HL-60 (cell line): ENCODE results near the gene PRR4.

Experiments
- DNase-seq, 2 experiments: peaks; one replicate each; pipeline ENCODE4 v3.0.0-alpha.2; 2010 to 2020; ENCODE audit warnings: low read depth in 1 of 2, low spot score in 1 of 2
- H3K27ac ChIP-seq: fragments of 250-450 bp; sonication (Bioruptor Pico); replicated peaks from 2 replicates; pipeline ENCODE4 v1.5.1; 2020; ENCODE audit warnings: mild to moderate bottlenecking, moderate library complexity
- H3K27me3 ChIP-seq: fragments of 250-450 bp; sonication (Bioruptor Pico); 2 replicates; pipeline ENCODE4 v1.5.1; 2021; ENCODE audit warnings: mild to moderate bottlenecking, moderate library complexity; ENCODE audit not compliant: insufficient read depth, poor library complexity, severe bottlenecking
- H3K4me3 ChIP-seq: replicated peaks from 2 replicates; pipeline ENCODE4 v1.5.1; 2011; ENCODE audit warnings: mild to moderate bottlenecking, control low read depth, low read length; ENCODE audit not compliant: insufficient read depth
- GABPA ChIP-seq: IDR thresholded peaks from 2 replicates; pipeline ENCODE4 v1.6.1; 2012; ENCODE audit warnings: low read depth
- POLR2AphosphoS5 ChIP-seq: IDR thresholded peaks from 2 replicates; pipeline ENCODE4 v1.6.1; 2012; ENCODE audit warnings: low read depth
- SPI1 ChIP-seq: IDR thresholded peaks from 2 replicates; pipeline ENCODE4 v1.6.1; 2012; ENCODE audit warnings: low read depth, mild to moderate bottlenecking, borderline replicate concordance
- long read RNA-seq: library from polyadenylated mRNA; unstranded; transcript quantifications from one replicate; pipeline ENCODE4 v2.0.0, GENCODE V29; 2020
- TF ChIP-seq, protein P1 (sequence below): IDR thresholded peaks from 2 replicates; pipeline ENCODE4 v1.6.1; 2012; ENCODE audit warnings: low read depth; ENCODE audit not compliant: insufficient replicate concordance
- TF ChIP-seq, protein P2 (sequence below): IDR thresholded peaks from one replicate; pipeline ENCODE4 v1.5.1; 2011; ENCODE audit warnings: low read length, control low read depth, inconsistent platforms; ENCODE audit not compliant: insufficient read depth

Gene PRR4, protein sequence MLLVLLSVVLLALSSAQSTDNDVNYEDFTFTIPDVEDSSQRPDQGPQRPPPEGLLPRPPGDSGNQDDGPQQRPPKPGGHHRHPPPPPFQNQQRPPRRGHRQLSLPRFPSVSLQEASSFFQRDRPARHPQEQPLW
- long read RNA-seq = 0 reads

DNA sequence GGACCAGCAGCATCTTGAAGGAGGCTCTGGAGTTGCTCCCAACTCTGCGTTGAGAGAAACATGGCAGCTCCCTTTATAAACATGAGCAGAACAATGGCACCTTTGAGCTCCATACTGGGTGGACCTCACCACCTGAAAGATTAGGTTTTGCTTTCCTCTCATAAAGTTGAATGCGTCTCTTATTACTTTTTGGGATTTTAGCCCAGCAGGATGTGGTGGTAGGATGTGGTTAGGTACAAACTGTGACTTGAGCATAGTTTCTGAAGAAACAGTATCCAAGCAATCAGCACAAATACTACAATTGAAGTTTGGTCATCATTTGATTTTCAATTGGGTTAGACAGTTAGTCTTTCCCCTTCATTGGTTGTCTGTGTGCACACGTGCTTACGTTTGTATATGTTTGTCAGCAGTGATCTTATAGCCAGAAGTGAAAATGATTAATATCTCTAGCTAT, at the start of gene PRR4:
Gene PRR4 (minus strand): TSS at position 51 of the 454 bp plus-strand sequence. CDS start 38 bp downstream, at position 13.
- Histone ChIP-seq H3K4me3 (no peak within 1 kb of the TSS), H3K27me3 (no peaks in the 10 kb centered on the region), H3K27ac (no peak within 1 kb of the TSS)
- TF ChIP-seq SPI1 = no peak
- no peak for TF ChIP-seq POLR2AphosphoS5
- TF ChIP-seq, protein P1, sequence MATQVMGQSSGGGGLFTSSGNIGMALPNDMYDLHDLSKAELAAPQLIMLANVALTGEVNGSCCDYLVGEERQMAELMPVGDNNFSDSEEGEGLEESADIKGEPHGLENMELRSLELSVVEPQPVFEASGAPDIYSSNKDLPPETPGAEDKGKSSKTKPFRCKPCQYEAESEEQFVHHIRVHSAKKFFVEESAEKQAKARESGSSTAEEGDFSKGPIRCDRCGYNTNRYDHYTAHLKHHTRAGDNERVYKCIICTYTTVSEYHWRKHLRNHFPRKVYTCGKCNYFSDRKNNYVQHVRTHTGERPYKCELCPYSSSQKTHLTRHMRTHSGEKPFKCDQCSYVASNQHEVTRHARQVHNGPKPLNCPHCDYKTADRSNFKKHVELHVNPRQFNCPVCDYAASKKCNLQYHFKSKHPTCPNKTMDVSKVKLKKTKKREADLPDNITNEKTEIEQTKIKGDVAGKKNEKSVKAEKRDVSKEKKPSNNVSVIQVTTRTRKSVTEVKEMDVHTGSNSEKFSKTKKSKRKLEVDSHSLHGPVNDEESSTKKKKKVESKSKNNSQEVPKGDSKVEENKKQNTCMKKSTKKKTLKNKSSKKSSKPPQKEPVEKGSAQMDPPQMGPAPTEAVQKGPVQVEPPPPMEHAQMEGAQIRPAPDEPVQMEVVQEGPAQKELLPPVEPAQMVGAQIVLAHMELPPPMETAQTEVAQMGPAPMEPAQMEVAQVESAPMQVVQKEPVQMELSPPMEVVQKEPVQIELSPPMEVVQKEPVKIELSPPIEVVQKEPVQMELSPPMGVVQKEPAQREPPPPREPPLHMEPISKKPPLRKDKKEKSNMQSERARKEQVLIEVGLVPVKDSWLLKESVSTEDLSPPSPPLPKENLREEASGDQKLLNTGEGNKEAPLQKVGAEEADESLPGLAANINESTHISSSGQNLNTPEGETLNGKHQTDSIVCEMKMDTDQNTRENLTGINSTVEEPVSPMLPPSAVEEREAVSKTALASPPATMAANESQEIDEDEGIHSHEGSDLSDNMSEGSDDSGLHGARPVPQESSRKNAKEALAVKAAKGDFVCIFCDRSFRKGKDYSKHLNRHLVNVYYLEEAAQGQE = no peak
- TF ChIP-seq GABPA = no peak
- TF ChIP-seq, protein P2, sequence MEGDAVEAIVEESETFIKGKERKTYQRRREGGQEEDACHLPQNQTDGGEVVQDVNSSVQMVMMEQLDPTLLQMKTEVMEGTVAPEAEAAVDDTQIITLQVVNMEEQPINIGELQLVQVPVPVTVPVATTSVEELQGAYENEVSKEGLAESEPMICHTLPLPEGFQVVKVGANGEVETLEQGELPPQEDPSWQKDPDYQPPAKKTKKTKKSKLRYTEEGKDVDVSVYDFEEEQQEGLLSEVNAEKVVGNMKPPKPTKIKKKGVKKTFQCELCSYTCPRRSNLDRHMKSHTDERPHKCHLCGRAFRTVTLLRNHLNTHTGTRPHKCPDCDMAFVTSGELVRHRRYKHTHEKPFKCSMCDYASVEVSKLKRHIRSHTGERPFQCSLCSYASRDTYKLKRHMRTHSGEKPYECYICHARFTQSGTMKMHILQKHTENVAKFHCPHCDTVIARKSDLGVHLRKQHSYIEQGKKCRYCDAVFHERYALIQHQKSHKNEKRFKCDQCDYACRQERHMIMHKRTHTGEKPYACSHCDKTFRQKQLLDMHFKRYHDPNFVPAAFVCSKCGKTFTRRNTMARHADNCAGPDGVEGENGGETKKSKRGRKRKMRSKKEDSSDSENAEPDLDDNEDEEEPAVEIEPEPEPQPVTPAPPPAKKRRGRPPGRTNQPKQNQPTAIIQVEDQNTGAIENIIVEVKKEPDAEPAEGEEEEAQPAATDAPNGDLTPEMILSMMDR = no peak
- DNase-seq = no peak

DNA sequence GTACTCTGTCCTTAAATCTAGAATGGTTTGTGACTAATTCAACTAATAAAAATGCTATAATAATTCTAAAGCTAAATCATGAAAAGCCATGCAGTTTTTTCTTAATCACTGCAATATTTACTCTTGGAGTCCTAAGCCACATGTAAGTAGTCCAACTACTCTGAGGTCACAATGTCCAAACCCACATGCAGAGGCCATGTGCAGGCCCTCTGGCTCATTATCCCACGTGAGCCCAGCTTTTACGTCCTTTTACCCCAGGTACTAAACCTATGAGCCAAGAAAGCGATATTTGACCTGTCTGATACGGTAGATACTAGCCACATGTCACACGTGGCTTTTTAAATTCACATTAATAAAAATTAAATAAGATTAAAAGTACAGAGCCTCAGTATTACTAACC, 47.6 kb upstream of the PRR4 start:
- H3K4me3 ChIP-seq = no peak overlapping the region
- TF ChIP-seq, protein P1 = no peak
- no peak for TF ChIP-seq GABPA
- TF ChIP-seq, protein P2 = no peak
- TF ChIP-seq SPI1 = no peak
- TF ChIP-seq POLR2AphosphoS5 = no peak
- H3K27ac ChIP-seq = no peak overlapping the region
- no peaks in the 10 kb centered on the region for H3K27me3 ChIP-seq
- no peak for DNase-seq

DNA sequence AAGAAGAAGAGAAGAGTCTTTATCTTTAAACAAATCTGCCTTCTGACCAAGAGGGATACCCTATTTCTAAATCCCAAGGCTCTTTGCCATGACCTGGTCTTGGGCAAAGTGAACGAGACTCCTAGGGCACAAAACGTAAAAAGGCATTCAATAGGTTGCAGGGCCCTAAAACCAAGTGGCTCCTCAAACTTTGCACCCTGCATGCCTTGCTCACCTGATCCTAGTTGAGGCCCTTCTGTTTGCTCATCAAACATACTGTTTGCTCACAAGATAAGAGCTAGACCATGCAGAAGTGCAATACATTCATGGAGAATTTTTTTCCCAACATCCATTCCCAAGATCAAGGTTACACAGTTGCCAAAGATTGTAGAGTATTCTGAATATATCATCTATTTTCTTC, 42.7 kb upstream of the PRR4 start:
- H3K4me3 ChIP-seq = no peak overlapping the region
- TF ChIP-seq POLR2AphosphoS5 = no peak
- TF ChIP-seq, protein P2 = no peak
- TF ChIP-seq, protein P1 = no peak
- no peak for TF ChIP-seq GABPA
- no peak for TF ChIP-seq SPI1

More for the DNA sequence above, 42.7 kb upstream of the PRR4 start:
- no peak overlapping the region for H3K27ac ChIP-seq
- H3K27me3 ChIP-seq = no peaks in the 10 kb centered on the region
- DNase-seq = no peak
